Ovary (tissue), 9 donors: ENCODE measurements around the gene MYH3. TPM values are rescaled to one million over a fixed set of nuclear protein-coding genes. Genes with fewer than 3 reads are reported as not detected.

Experiments used
- DNase-seq, 5 donors: peaks; one replicate each; pipeline ENCODE4 v3.0.0-alpha.2; 2019 to 2020
- H3K27ac ChIP-seq, 2 donors: fragments of 200-600 bp; one replicate each; pipeline versions ENCODE4 v1.5.1 to v1.8.0; 2019 to 2022
- H3K27me3 ChIP-seq: fragments of 200-600 bp; one replicate; pipeline ENCODE4 v1.8.0; 2022
- H3K36me3 ChIP-seq: fragments of 200-600 bp; sonication (generic); one replicate; pipeline ENCODE4 v1.5.1; 2019
- H3K4me1 ChIP-seq: one replicate; pipeline ENCODE4 v1.8.1; 2013; ENCODE audit warnings: mild to moderate bottlenecking, moderate library complexity; ENCODE audit not compliant: insufficient read depth
- H3K4me3 ChIP-seq: fragments of 200-600 bp; sonication (generic); one replicate; pipeline ENCODE4 v1.5.1; 2017
- H3K9me3 ChIP-seq, 2 donors: fragments of 200-600 bp in 1 of 2; sonication (generic) in 1 of 2; one replicate each; pipeline versions ENCODE4 v1.5.1 to v1.8.1; 2013 to 2019; ENCODE audit warnings: mild to moderate bottlenecking in 1 of 2, moderate library complexity in 1 of 2
- EP300 ChIP-seq: sonication (generic); formaldehyde crosslinking; IDR thresholded peaks from one replicate; pipeline ENCODE4 v1.6.1; 2017; ENCODE audit warnings: antibody characterized with exemption
- POLR2A ChIP-seq: fragments of 450-650 bp; IDR thresholded peaks from one replicate; pipeline ENCODE4 v1.6.1; 2017; ENCODE audit warnings: antibody characterized with exemption, mild to moderate bottlenecking, moderate library complexity
- WGBS, 3 donors: extraction: QIAGEN DNeasy Blood & Tissue Kit in 1 of 3; methylation state at CpG; one replicate each; pipeline versions ENCODE4 v1.1.5 to v1.1.7; 2013 to 2017; 5-methylcytosine and 5-hydroxymethylcytosine counted together
- intact Hi-C, 4 donors: fragments of 100-400 bp; cut with DNase I; formaldehyde crosslinking; loops; one replicate each; pipeline versions ENCODE4 v1.11.0 to v1.15.1; 2022 to 2023
- polyA plus RNA-seq, 2 donors: library from polyadenylated mRNA; stranded (reverse); fragments of 200-250 nt in 1 of 2; fragments of 350-450 nt in 1 of 2; fragmentation: Illumina TruSeq in 1 of 2; extraction: RNeasy Lipid Tissue Mini Kit (QIAGEN cat#74804) in 1 of 2; gene quantifications; one replicate each; pipeline ENCODE4 v1.2.3, GENCODE V29; 2013 to 2014
- total RNA-seq, 7 donors: library from RNA; depleted of rRNA in 2 of 7; stranded (reverse); fragments of >200 nt in 2 of 7; fragmentation: NEBNext Ultra II Directional in 3 of 7; extraction: Animal tissue kit (Norgen Biotek cat#: 25700) in 3 of 7; gene quantifications; one replicate each; pipeline versions ENCODE4 v1.1.0 to v1.2.4, GENCODE V29; 2016 to 2023
- TF ChIP-seq, protein P1 (sequence below), 3 donors: fragments of 450-650 bp in 2 of 3; fragments of 200-600 bp in 1 of 3; IDR thresholded peaks; one replicate each; pipeline versions ENCODE4 v1.5.1 to v1.8.0; 2016 to 2022; ENCODE audit warnings: antibody characterized with exemption in 3 of 3, mild to moderate bottlenecking in 1 of 3
- donor health status: DM: no; HTN: no; CAD: no; lungs with moderate emphysema.
- donor health status: DM: no; HTN: no; CAD: no.
- donor health status: Bipolar disorder and iron deficiency.
- donor health status: DM: yes; HTN: yes; CAD: no.
- donor health status: DM: no; HTN: no; CAD: no.
- donor health status: DM: yes; HTN: yes; CAD: no.

MYH3 gene
- total and polyA plus RNA-seq, 9 donors, result 1.5 to 5.7 (median 2.6) TPM

GRCh38 chr17:10653987-10654386, 3.1 kb downstream of the MYH3 start:
- no peak for TF ChIP-seq POLR2A
- no peak for TF ChIP-seq EP300
- no peaks in the 10 kb centered on the region for H3K4me1 ChIP-seq
- H3K27ac ChIP-seq, result no peak overlapping the region
- WGBS, 3 donors, result 71 to 78% (median 76%) methylated on average over 5 of the region's 5 CpGs
- intact Hi-C loops, result no loop called here
- no peaks in the 10 kb centered on the region for H3K36me3 ChIP-seq
- DNase-seq, result no peak
- H3K9me3 ChIP-seq, result no peaks in the 10 kb centered on the region
- H3K4me3 ChIP-seq, result no peak overlapping the region
- no peaks in the 10 kb centered on the region for H3K27me3 ChIP-seq

DNA sequence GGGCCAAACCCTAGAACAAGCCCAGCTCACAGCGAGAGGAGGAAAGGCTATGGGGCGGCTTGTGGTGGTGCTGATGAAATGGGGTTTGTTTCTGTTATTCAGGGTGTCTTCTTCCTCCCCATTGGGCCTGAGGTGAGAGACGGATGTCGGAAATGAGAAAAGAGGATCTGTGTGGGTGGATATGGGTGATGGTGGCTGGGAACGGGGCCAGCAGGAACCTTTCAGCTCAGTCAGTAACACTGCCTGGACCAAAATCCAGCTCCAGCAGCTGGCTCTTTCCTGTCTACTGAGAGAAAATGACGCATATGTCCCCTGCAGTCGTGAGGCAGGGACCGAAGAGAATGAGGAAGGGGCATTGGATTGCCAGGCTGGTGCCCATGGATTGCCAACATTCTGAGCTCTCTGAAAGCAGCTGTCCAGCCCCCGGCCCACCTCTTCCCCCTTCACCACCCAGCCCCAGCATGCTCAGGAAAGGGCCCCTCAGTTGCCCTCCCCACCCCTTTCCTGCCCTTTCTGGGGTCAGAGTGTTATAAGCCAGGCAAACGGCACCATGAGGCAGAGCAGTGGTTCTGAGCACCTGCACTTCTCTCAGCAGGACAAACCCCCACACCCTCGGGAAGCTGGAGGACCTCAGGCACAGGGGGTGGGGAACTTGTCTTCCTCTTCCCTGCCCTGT, 4.0 kb downstream of the MYH3 start:
- no peaks in the 10 kb centered on the region for H3K36me3 ChIP-seq
- no peak overlapping the region for H3K27ac ChIP-seq
- H3K4me1 ChIP-seq, result no peaks in the 10 kb centered on the region
- TF ChIP-seq EP300 (no peak), POLR2A (no peak)
- TF ChIP-seq, protein P1, sequence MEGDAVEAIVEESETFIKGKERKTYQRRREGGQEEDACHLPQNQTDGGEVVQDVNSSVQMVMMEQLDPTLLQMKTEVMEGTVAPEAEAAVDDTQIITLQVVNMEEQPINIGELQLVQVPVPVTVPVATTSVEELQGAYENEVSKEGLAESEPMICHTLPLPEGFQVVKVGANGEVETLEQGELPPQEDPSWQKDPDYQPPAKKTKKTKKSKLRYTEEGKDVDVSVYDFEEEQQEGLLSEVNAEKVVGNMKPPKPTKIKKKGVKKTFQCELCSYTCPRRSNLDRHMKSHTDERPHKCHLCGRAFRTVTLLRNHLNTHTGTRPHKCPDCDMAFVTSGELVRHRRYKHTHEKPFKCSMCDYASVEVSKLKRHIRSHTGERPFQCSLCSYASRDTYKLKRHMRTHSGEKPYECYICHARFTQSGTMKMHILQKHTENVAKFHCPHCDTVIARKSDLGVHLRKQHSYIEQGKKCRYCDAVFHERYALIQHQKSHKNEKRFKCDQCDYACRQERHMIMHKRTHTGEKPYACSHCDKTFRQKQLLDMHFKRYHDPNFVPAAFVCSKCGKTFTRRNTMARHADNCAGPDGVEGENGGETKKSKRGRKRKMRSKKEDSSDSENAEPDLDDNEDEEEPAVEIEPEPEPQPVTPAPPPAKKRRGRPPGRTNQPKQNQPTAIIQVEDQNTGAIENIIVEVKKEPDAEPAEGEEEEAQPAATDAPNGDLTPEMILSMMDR (IDR thresholded peaks at IDR 0.05), result no peak
- no peaks in the 10 kb centered on the region for H3K27me3 ChIP-seq
- intact Hi-C loops, result no loop called here
- no peak for DNase-seq
- H3K4me3 ChIP-seq, result no peak overlapping the region
- no peaks in the 10 kb centered on the region for H3K9me3 ChIP-seq
- 70 to 76% (median 70%) methylated on average over 11 of the region's 11 CpGs for WGBS, 3 donors

GRCh38 chr17:10651927-10652326, 5.2 kb downstream of the MYH3 start:
- TF ChIP-seq POLR2A (no peak), EP300 (no peak)
- TF ChIP-seq, protein P1 (IDR thresholded peaks at IDR 0.05), result no peak
- H3K4me3 ChIP-seq, result no peak overlapping the region
- no peaks in the 10 kb centered on the region for H3K4me1 ChIP-seq
- no peaks in the 10 kb centered on the region for H3K9me3 ChIP-seq
- H3K27ac ChIP-seq, result no peak overlapping the region
- intact Hi-C loops, result no loop called here
- H3K36me3 ChIP-seq, result no peaks in the 10 kb centered on the region
- DNase-seq, result no peak
- WGBS, 3 donors, result 83 to 97% (median 86%) methylated on average over 9 of the region's 9 CpGs
- no peaks in the 10 kb centered on the region for H3K27me3 ChIP-seq

GRCh38 chr17:10649602-10650001, 7.5 kb downstream of the MYH3 start:
- TF ChIP-seq, protein P1 (IDR thresholded peaks at IDR 0.05), result no peak
- TF ChIP-seq POLR2A (no peak), EP300 (no peak)
- Histone ChIP-seq H3K27ac (no peak overlapping the region), H3K4me3 (no peak overlapping the region), H3K27me3 (no peaks in the 10 kb centered on the region), H3K9me3 (no peaks in the 10 kb centered on the region), H3K36me3 (no peaks in the 10 kb centered on the region), H3K4me1 (no peaks in the 10 kb centered on the region)
- DNase-seq, result no peak
- WGBS, 3 donors, result 89 to 92% (median 91%) methylated on average over 5 of the region's 5 CpGs
- intact Hi-C loops, result loop anchor here in 2 of 4 donors (5.0 to 10.0 kb wide), 2 partner anchors 195 to 198 kb away; no protein-coding TSS in a partner anchor

DNA sequence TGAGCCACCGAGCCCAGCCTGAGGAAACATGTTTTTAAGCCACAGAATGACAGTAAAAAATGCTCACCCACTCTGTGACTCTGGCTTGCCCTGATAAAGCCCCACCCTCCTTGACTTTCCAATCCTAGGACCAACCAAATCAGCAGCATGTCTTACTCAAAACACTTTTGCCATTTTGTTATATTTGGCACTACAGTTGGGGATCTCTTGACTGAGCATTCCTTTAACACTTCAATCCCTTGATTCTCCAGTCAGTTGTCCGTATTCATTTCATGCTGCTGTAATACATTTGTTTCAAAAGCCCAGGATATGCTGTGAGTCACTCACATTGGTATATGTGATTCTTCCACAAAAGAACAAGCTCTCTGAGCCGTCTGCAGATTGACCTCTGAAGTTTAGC, 8.2 kb downstream of the MYH3 start:
- intact Hi-C loops, result loop anchor here in 2 of 4 donors (5.0 to 10.0 kb wide), 2 partner anchors 196 to 198 kb away; no protein-coding TSS in a partner anchor
- TF ChIP-seq EP300, result no peak
- TF ChIP-seq, protein P1 (IDR thresholded peaks at IDR 0.05), result no peak
- TF ChIP-seq POLR2A, result no peak
- Histone ChIP-seq H3K36me3 (no peaks in the 10 kb centered on the region), H3K4me1 (no peaks in the 10 kb centered on the region), H3K27ac (no peak overlapping the region), H3K4me3 (no peak overlapping the region), H3K9me3 (no peaks in the 10 kb centered on the region), H3K27me3 (no peaks in the 10 kb centered on the region)
- WGBS, 3 donors, result 75 to 79% (median 76%) methylated on average over 3 of the region's 3 CpGs
- no peak for DNase-seq
